CD14-positive monocyte (primary cell): ENCODE data around the gene PPM1H. TPM values are rescaled to one million over a fixed set of nuclear protein-coding genes. Genes with fewer than 3 reads are reported as not detected.

Experiments
- DNase-seq, 3 donors: peaks; one replicate each; pipeline ENCODE4 v3.0.0-alpha.2; 2011 to 2022
- H2AFZ ChIP-seq: 2 replicates; pipeline ENCODE4 v1.6.0; 2012; ENCODE audit warnings: mild to moderate bottlenecking, low read depth, low read length, inconsistent platforms; ENCODE audit not compliant: insufficient read depth, poor library complexity, severe bottlenecking
- H3K27ac ChIP-seq, 2 donors: 1 replicate in 1 of 2; 2 replicates in 1 of 2; pipeline ENCODE4 v1.5.1; 2012 to 2013; ENCODE audit warnings: low read length in 2 of 2, control low read depth in 1 of 2, inconsistent platforms in 1 of 2, low read depth in 1 of 2, mild to moderate bottlenecking in 1 of 2
- H3K27me3 ChIP-seq, 2 donors: one replicate each; pipeline versions ENCODE4 v1.6.0 to v1.6.1; 2011 to 2013; ENCODE audit warnings: low read length in 2 of 2; ENCODE audit not compliant: control insufficient read depth in 2 of 2, insufficient read depth in 2 of 2
- H3K36me3 ChIP-seq, 2 donors: replicated peaks in 1 of 2; 1 replicate in 1 of 2; 2 replicates in 1 of 2; pipeline versions ENCODE4 v1.5.1 to v1.6.1; 2012 to 2013; ENCODE audit warnings: low read length in 2 of 2, control low read depth in 1 of 2, inconsistent platforms in 1 of 2, mild to moderate bottlenecking in 1 of 2; ENCODE audit not compliant: insufficient read depth in 2 of 2, control insufficient read depth in 1 of 2
- H3K4me1 ChIP-seq, 2 donors: 1 replicate in 1 of 2; 2 replicates in 1 of 2; pipeline versions ENCODE4 v1.5.1 to v1.6.1; 2012 to 2013; ENCODE audit warnings: low read length in 2 of 2, control low read depth in 1 of 2, inconsistent platforms in 1 of 2, mild to moderate bottlenecking in 1 of 2, moderate library complexity in 1 of 2; ENCODE audit not compliant: insufficient read depth in 2 of 2, control insufficient read depth in 1 of 2
- H3K4me2 ChIP-seq: replicated peaks from 2 replicates; pipeline ENCODE3; 2012; ENCODE audit warnings: low read length, moderate library complexity, mild to moderate bottlenecking; ENCODE audit not compliant: poor library complexity, severe bottlenecking; ENCODE audit errors: extremely low read depth
- H3K4me3 ChIP-seq, 3 experiments: fragments of 200-600 bp in 1 of 3; sonication (generic) in 1 of 3; replicated peaks in 1 of 3; 1 replicate in 2 of 3; 2 replicates in 1 of 3; pipeline ENCODE4 v1.5.1; 2011 to 2013; ENCODE audit warnings: low read length in 3 of 3, mild to moderate bottlenecking in 3 of 3, control low read depth in 2 of 3, low read depth in 2 of 3, inconsistent platforms in 1 of 3, moderate library complexity in 1 of 3
- H3K79me2 ChIP-seq: 2 replicates; pipeline ENCODE4 v1.6.0; 2012; ENCODE audit warnings: mild to moderate bottlenecking, control low read depth, inconsistent platforms, low read length, moderate library complexity; ENCODE audit not compliant: insufficient read depth
- H3K9ac ChIP-seq: 2 replicates; pipeline ENCODE4 v1.6.0; 2017; ENCODE audit warnings: low read length, mild to moderate bottlenecking; ENCODE audit not compliant: insufficient read depth, poor library complexity, severe bottlenecking
- H3K9me3 ChIP-seq, 2 donors: replicated peaks in 1 of 2; 1 replicate in 1 of 2; 2 replicates in 1 of 2; pipeline versions ENCODE4 v1.5.1 to v1.6.1; 2012 to 2013; ENCODE audit warnings: low read length in 2 of 2, control low read depth in 1 of 2; ENCODE audit not compliant: control insufficient read depth in 1 of 2, insufficient read depth in 1 of 2
- H4K20me1 ChIP-seq: 2 replicates; pipeline ENCODE4 v1.6.0; 2012; ENCODE audit warnings: mild to moderate bottlenecking, low read length, control low read depth, moderate library complexity; ENCODE audit not compliant: insufficient read depth
- H3K27ac Mint-ChIP-seq, 7 donors: one replicate each; pipeline ENCODE4 v1.8.0; 2020; ENCODE audit warnings: mild to moderate bottlenecking in 7 of 7, mixed read lengths in 7 of 7, moderate library complexity in 6 of 7, inconsistent platforms in 2 of 7
- H3K27me3 Mint-ChIP-seq, 3 donors: one replicate each; pipeline ENCODE4 v1.8.0; 2021 to 2022; ENCODE audit warnings: low read depth in 3 of 3, mild to moderate bottlenecking in 3 of 3, mixed read lengths in 3 of 3, moderate library complexity in 3 of 3, inconsistent platforms in 1 of 3
- H3K36me3 Mint-ChIP-seq, 2 donors: one replicate each; pipeline ENCODE4 v1.8.0; 2020; ENCODE audit warnings: mixed read lengths in 2 of 2, inconsistent platforms in 1 of 2, mild to moderate bottlenecking in 1 of 2
- H3K4me1 Mint-ChIP-seq: one replicate; pipeline ENCODE4 v1.8.0; 2020; ENCODE audit warnings: mild to moderate bottlenecking, mixed read lengths
- H3K4me3 Mint-ChIP-seq, 2 donors: one replicate each; pipeline ENCODE4 v1.8.0; 2020; ENCODE audit warnings: mild to moderate bottlenecking in 2 of 2, mixed read lengths in 2 of 2, moderate library complexity in 1 of 2
- H3K9me3 Mint-ChIP-seq, 7 donors: one replicate each; pipeline ENCODE4 v1.8.0; 2020 to 2022; ENCODE audit warnings: mixed read lengths in 7 of 7, mild to moderate bottlenecking in 6 of 7, moderate library complexity in 6 of 7, inconsistent platforms in 2 of 7
- WGBS: methylation state at CpG from one replicate; pipeline ENCODE4 v1.1.5; 2013; ENCODE audit warnings: missing lambda C conversion rate; ENCODE audit not compliant: insufficient coverage; 5-methylcytosine and 5-hydroxymethylcytosine counted together
- intact Hi-C, 2 donors: fragments of 100-400 bp; cut with micrococcal nuclease; formaldehyde crosslinking; loops; one replicate each; pipeline versions ENCODE4 v1.15.0 to v1.15.1; 2023
- polyA plus RNA-seq, 3 donors: library from polyadenylated mRNA; depleted of rRNA in 1 of 3; unstranded in 2 of 3; stranded (reverse) in 1 of 3; fragments of 300-500 nt in 2 of 3; fragments of >200 nt in 1 of 3; fragmentation: Illumina TruSeq in 2 of 3; gene quantifications; 1 replicate in 2 of 3; 2 replicates in 1 of 3; pipeline ENCODE4 v1.2.3, GENCODE V29; 2012 to 2021
- TF ChIP-seq, protein P1 (sequence below): fragments of 200-600 bp; IDR thresholded peaks from one replicate; pipeline ENCODE4 v1.8.0; 2022; ENCODE audit warnings: antibody characterized with exemption, mild to moderate bottlenecking

PPM1H gene
- polyA plus RNA-seq, 3 donors = 1.5 to 2.8 (median 1.9) TPM

DNA sequence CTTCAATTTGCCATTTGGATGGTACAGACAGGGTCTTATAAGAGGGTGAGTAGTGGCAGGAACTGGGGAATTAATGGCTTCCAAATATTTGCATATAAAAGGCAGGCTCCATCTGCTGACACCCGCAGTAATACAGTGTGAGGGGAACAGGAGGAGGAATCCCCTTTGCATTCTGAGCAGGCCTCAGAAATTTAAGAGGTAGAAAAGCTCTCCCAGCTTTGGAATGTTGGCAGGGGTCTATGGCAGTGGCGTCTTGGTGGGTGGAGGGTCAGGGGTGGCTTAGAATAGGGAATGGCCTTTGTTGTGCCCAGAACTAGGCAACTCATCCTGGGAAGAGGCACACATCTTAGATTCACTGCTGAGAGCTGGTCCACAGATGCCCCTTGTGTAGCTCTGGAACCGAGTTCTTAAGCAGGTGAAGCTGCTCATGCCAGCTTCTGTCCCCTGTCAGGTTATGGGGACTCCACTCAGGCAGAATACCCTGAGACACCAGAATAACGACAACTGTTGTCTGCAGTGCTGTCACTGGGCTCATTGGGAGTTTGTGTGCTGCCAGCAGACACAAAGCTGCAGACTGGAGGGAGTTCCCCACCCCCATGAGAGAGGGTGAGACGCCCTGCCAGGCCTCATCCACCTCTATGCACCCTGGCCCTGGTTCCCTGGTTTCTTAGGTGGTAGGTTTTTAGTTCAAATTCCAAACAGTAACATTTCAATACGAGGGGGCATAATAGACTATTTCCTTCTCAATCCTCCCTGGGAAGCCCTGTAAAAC, 278.2 kb downstream of the PPM1H start:
- H3K27me3 Mint-ChIP-seq = peaks cover 2 to 3% (median 2%) of the 10 kb centered on the region in 3 donors
- H3K27me3 ChIP-seq = no peaks in the 10 kb centered on the region
- intact Hi-C loops = no loop called here

DNA sequence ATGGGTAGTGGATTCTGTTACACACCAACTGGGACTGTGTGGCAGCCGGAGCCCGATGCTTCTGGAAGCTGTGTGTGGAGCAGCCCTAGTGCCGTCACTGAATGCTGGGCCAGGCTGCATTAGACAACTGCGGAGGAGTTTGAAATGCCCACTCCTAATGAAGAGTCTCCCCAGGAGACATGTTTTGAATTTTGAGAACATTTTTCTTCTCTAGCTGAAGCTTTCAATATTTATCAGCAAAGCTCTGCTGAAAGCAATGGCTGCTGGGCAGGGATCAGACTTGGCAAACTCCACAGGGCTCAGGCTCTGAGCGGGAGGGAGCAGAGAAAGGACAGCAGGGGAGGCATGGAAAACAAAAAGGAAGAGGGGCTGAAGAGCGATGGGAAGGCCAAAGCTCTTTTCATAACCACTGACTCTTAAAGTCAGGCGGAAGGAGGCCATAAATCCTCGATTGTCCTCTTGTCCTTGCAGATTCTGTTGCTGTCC, 279.2 kb downstream of the PPM1H start:
- no peak overlapping the region for H3K27ac ChIP-seq

More for the DNA sequence above, 278.2 kb downstream of the PPM1H start:
- Histone ChIP-seq H4K20me1 (no peaks in the 10 kb centered on the region), H3K9ac (no peak overlapping the region), H3K9me3 (no peaks in the 10 kb centered on the region), H2AFZ (no peak overlapping the region), H3K27ac (no peak overlapping the region), H3K79me2 (no peaks in the 10 kb centered on the region), H3K4me3 (no peak overlapping the region), H3K4me2 (no peak overlapping the region), H3K4me1 (no peaks in the 10 kb centered on the region), H3K36me3 (no peaks in the 10 kb centered on the region)
- TF ChIP-seq, protein P1, sequence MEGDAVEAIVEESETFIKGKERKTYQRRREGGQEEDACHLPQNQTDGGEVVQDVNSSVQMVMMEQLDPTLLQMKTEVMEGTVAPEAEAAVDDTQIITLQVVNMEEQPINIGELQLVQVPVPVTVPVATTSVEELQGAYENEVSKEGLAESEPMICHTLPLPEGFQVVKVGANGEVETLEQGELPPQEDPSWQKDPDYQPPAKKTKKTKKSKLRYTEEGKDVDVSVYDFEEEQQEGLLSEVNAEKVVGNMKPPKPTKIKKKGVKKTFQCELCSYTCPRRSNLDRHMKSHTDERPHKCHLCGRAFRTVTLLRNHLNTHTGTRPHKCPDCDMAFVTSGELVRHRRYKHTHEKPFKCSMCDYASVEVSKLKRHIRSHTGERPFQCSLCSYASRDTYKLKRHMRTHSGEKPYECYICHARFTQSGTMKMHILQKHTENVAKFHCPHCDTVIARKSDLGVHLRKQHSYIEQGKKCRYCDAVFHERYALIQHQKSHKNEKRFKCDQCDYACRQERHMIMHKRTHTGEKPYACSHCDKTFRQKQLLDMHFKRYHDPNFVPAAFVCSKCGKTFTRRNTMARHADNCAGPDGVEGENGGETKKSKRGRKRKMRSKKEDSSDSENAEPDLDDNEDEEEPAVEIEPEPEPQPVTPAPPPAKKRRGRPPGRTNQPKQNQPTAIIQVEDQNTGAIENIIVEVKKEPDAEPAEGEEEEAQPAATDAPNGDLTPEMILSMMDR = no peak
- H3K9me3 Mint-ChIP-seq = peaks cover 0 to 2% (median 0%) of the 10 kb centered on the region in 7 donors
- no peak overlapping the region for H3K27ac Mint-ChIP-seq
- WGBS = 100% methylated on average over 3 of the region's 6 CpGs
- no peak overlapping the region for H3K4me3 Mint-ChIP-seq
- H3K36me3 Mint-ChIP-seq = peaks cover 12 to 15% of the 10 kb centered on the region in 2 donors
- DNase-seq = no peak
- peaks cover 28% of the 10 kb centered on the region for H3K4me1 Mint-ChIP-seq

More for the DNA sequence above, 279.2 kb downstream of the PPM1H start:
- Histone ChIP-seq H3K27me3 (no peaks in the 10 kb centered on the region), H2AFZ (no peak overlapping the region), H3K9ac (no peak overlapping the region), H4K20me1 (no peaks in the 10 kb centered on the region), H3K36me3 (no peaks in the 10 kb centered on the region), H3K4me2 (no peak overlapping the region), H3K9me3 (no peaks in the 10 kb centered on the region), H3K79me2 (no peaks in the 10 kb centered on the region), H3K4me3 (no peak overlapping the region), H3K4me1 (no peaks in the 10 kb centered on the region)
- Mint-ChIP-seq H3K9me3 (peaks cover 0 to 2% (median 0%) of the 10 kb centered on the region in 7 donors), H3K36me3 (peaks cover 12 to 15% of the 10 kb centered on the region in 2 donors), H3K4me1 (peaks cover 24% of the 10 kb centered on the region), H3K27me3 (peaks cover 2 to 3% (median 3%) of the 10 kb centered on the region in 3 donors), H3K27ac (no peak overlapping the region), H3K4me3 (no peak overlapping the region)
- intact Hi-C loops = no loop called here
- TF ChIP-seq, protein P1 = no peak
- DNase-seq = no peak
- WGBS = 100% methylated on average over 6 of the region's 8 CpGs
